C1 segment of cervical spinal cord (tissue), 14 donors: Measurements from ENCODE around the gene NEK9.
"Not testable (repeated sequence)": the region's sequence is repeated elsewhere in the genome, so short reads cannot be mapped to it uniquely, and the experiment has no call there.

Source experiments
- DNase-seq, 14 donors: peaks; one replicate each; lab custom pipeline; 2025; lab: John Stamatoyannopoulos, UW

NEK9 gene

DNA sequence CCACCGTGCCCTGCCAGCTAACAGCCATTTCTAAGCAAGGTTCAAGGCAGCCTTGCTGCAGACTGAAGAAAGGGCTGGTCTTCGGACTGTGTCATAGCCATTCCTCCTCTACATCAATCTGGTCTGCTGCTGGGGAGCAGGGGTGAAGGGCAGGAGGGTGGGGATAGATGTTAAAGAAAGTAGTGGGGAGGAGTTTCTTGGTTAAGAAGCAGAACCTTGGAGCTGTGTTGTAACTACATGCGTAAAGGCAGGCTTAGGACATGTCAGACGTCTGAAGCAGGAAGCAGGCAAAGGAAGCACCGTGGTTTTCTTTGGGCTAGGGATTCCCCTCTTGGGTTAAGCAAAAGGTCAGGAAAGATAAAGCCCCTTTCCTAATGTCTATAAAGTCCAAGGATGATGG, 18.1 kb upstream of the NEK9 start:
- peak in 2 of 14 donors; percentile 23 to 31 for DNase-seq

DNA sequence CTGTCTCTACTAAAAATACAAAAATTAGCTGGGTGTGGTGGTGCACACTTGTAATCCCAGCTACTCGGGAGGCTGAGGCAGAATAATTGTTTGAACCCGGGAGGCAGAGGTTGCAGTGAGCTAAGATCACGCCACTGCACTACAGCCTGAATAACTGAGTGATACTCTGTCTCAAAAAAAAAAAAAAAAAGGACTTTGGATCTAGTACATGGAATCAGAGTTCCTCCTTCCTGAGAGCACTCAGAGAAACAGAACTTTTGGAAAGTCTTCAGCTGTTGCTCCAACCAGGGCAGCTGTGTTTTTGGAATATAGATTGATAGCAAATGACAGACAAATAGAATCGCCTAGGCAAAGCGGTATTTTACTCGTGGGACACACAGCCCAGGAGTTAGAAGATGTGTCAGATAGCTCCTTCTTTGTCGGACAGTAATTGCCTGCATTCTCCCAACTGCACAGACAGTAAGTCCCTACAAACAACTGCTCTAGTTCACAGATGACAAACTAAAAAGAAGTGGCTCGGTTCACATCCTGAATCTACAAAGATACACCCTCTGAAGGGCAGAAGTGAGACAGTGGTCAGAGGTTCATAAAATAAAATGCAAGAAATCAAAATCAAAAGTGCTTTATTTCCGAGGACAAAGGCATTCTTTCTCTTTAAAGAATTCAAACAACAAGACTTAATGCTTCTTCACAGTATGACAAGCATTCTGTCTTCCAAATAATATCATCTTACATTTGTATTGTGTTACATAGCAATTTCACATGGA, 17.1 kb upstream of the NEK9 start:
- peak in 1 of 14 donors; percentile 27 for DNase-seq

- DNase-seq: no peak
These were observed 15.6 kb upstream of the NEK9 start for GRCh38 chr14:75142494-75142893.

DNA sequence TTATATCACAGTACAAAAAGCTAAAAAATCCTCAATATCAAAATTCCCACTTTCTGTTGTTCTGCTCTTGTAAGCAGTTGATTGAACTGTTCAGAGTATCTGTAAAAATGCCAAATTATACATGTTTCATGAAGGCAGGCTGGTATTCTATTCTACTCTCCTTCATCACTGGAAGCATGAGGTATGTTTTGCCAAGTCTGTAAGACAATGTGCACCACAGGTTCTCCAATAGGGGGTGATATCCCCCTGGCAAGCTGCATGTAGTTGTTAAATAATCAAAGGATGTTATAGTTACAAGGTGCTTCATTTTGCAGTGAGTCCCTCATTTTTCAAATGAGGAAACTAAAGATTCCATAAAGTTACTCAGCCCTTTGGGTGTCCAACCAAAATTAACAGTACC, 15.1 kb upstream of the NEK9 start:
- DNase-seq: no peak

- DNase-seq: no peak
These were observed 14.2 kb upstream of the NEK9 start for GRCh38 chr14:75141062-75141461.

- DNase-seq: no peak
These were observed 13.8 kb upstream of the NEK9 start for GRCh38 chr14:75140620-75141019.

GRCh38 chr14:75139185-75139584, 12.3 kb upstream of the NEK9 start:
- DNase-seq: no peak

DNA sequence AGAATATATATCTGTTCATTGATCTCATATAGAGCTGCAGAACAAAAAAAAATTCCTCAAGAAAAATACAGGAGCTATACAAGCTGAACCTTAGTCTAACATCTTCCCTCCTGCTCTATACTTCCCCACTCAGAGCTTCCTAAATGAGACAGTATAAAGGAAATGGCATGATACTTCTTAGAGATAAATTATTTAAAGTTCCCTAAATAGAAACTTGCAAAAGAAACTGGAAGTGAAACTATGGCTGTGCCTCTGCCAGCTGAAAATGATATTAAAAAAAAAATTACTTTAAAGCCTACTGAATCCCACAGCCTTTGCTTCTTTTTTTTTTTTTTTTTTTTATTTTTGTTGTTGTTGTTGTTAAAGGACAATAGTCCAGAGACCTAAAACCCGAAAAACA, 11.6 kb upstream of the NEK9 start:
- DNase-seq: no peak

DNA sequence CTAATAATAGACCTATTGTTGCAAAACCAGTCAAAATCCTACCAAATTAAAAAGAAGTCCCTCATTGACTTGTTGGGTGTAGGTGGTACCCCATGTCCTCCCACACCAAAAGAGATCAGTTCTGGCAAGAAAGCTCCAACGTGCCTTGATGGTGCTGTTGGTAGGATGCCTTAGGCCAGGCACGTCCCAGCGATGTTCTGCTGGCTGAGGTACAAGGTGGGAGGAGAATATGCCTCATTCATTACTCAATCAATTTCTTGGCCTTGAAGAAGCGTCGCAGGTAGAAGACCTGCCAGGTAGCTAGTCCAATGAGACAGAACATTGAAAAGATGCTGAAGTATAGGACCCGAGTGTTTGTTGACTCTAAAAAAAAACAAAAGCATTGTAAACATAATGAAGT, 7.8 kb upstream of the NEK9 start:
- DNase-seq: no peak

- no peak for DNase-seq
These were observed 6.7 kb upstream of the NEK9 start for GRCh38 chr14:75133597-75133996.

GRCh38 chr14:75132382-75133086, 5.7 kb upstream of the NEK9 start:
- peak in 7 of 14 donors; percentile 10 to 45 (median 21) for DNase-seq

GRCh38 chr14:75128596-75128990, 1.7 kb upstream of the NEK9 start:
- no peak for DNase-seq

DNA sequence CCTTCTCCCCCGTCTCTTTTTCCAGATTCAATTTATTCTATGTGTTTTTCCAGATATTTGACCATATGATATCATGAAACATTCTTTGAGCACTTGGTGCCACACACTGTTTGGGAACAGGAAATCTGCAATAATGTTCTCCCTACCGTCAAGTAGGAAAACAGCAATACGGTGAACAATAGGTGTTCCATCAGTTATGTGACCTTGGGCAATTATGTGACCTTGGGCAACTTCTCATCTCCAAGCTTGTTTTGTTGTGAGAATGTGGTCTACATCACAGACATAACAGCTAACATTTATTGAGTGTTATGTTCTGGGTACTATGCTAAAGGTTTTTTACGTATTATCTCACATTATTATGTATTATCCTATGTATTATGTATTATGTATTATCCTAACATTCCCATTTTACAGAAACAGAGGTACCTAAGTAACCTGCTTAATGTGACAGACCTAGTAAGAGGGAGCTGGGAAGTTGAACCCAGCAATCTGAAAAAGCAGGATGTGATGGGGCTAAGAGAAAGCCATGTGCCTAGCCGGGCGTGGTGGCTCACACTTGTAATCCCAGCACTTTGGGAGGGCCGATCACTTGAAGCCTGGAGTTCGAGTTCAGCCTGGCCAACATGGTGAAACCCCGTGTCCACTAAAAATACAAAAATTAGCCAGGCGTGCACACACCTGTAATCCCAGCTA, 1.2 kb upstream of the NEK9 start:
- no peak for DNase-seq

- not testable (repeated sequence) for DNase-seq
These were observed 599 bp upstream of the NEK9 start for GRCh38 chr14:75127474-75127820.

DNA sequence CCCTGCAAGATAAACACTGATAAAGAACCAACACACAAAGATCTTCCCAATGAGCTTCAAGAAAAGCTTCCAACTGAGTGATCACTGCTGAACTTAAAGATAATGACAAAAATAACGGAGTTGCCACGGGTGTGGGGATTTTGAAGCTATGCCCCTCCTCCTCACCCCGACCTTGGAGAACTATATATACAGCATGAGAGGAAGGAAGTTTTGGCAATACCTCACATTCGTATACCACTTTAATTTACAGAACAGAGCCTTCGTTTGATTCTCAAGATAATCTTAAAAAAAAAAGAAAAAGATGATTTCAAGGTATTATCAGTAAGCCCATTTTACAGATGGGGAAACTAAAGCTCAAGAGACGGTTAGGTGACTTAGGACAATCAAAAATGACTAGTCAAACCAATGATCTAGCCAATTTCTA, 715 bp downstream of the NEK9 start:
- DNase-seq: no peak

- DNase-seq: no peak
These were observed 1.2 kb downstream of the NEK9 start for GRCh38 chr14:75125617-75126016.

DNA sequence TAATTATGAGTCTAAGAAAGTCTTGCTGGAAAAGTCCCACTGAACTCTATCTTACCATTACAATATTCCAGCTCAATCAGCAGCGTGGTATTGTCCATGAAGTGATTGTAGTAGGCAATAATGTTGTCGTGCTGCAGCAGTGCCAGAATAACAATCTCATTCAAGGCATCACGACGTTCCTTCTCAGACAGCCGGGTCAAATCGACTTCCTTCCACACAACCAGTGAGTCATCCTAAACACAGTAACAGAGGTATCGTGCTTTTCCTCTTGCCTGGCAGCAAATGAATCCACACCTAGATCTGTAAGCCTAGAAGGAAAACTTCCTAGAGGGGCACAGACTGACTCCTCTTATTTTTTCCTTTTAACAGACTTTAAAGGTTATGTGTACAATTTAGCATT, 2.9 kb downstream of the NEK9 start:
- DNase-seq: no peak

- DNase-seq: no peak
These were observed 5.3 kb downstream of the NEK9 start for GRCh38 chr14:75121552-75121951.

DNA sequence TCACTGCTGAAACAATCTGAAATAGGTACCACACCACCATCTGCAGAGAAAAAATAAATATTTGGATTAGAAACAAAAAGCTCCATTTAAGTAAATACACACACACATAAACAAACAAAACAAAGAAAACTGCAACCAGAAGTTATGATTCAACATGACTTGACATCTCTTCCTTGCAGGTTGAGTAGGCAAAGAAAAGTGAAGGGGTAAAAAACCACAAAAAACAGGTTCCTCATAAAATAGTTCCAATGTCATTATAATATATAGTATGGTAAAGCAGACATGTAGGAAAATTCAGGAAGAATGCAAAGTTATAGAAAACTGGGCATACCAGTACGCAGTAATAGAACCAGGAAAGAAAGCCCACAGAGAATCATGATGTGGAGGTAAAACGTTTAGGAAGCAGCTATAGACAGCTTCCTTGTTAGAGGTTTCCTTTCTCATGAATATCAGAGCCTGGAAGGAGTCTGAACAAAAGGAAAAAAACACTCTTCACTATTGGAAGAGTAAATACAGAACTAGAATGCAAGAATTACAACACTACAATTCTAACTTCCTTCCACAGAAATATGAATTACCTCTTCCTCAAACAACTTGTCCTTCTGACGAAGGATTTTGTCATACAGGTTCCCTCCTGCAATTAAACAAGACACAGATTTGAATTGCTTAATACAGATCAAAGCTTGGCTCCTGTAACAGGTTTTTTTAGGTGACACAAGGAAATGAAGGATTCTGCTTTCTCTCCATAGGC, 6.1 kb downstream of the NEK9 start:
- DNase-seq: no peak

DNA sequence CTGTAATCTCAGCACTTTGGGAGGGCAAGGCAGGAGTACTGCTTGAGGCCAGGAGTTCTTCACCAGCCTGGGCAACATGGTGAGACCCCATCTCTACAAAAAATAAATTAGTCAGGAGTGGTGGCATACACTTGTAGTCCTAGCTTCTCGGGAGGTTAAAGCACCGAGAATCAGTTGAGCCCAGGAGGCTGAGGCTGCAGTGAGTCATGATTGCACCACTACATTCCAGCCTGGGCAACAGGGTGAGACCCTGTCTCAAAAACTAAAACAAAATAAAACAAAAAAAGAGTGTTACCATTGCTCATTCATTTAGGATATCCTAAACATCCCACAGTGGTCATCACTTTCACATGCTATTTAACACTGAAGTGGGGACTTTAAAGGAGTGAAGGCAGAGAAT, 7.8 kb downstream of the NEK9 start:
- DNase-seq: no peak

GRCh38 chr14:75113932-75114539, 12.8 kb downstream of the NEK9 start:
- no peak for DNase-seq

DNA sequence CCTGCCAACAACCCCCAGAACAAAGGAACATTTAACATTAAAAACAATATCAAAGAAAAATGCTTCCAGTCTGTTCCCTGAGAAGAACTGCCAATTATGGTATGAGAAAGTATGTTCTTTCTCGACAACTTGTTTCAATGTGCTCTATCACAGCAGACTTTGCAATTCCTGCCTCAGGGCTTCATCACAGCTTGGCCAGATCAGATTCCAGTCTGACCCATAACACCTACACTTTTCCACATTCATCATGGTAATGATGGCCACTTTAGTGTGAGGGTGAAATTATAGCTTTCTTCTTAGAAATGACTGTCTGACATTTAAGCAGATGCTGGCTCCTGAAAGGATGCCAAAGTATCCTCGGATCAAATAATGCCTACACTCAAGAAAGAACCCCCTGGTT, 17.0 kb downstream of the NEK9 start:
- DNase-seq: no peak
